Neural progenitor cell (in vitro differentiated cells): ENCODE measurements around the gene LTBP1. TPM values are rescaled to one million over a fixed set of nuclear protein-coding genes. Genes with fewer than 3 reads are reported as not detected.

ENCODE experiments used
- DNase-seq: peaks from one replicate; pipeline ENCODE4 v3.0.0-alpha.2; 2016; ENCODE audit warnings: low spot score
- H2AFZ ChIP-seq: fragments of 200-600 bp; sonication (generic); replicated peaks from 2 replicates; pipeline ENCODE4 v1.6.1; 2016; ENCODE audit warnings: antibody characterized with exemption
- H3F3A ChIP-seq: fragments of 200-600 bp; sonication (generic); 2 replicates; pipeline ENCODE4 v1.6.1; 2016; ENCODE audit warnings: antibody characterized with exemption, low read depth
- H3K27ac ChIP-seq: fragments of 200-600 bp; sonication (generic); 2 replicates; pipeline ENCODE4 v1.5.1; 2016; ENCODE audit warnings: mild to moderate bottlenecking
- H3K27me3 ChIP-seq: fragments of 200-600 bp; sonication (generic); 2 replicates; pipeline ENCODE4 v1.6.1; 2016; ENCODE audit warnings: mild to moderate bottlenecking, moderate library complexity
- H3K36me3 ChIP-seq: fragments of 200-600 bp; sonication (generic); 2 replicates; pipeline ENCODE4 v1.5.1; 2016
- H3K4me1 ChIP-seq: fragments of 200-600 bp; sonication (generic); 2 replicates; pipeline ENCODE4 v1.6.1; 2016; ENCODE audit warnings: mixed run types
- H3K4me2 ChIP-seq: fragments of 200-600 bp; sonication (generic); 2 replicates; pipeline ENCODE4 v1.6.1; 2016
- H3K4me3 ChIP-seq: fragments of 200-600 bp; sonication (generic); 2 replicates; pipeline ENCODE4 v1.5.1; 2016
- H3K79me2 ChIP-seq: fragments of 200-600 bp; sonication (generic); 2 replicates; pipeline ENCODE4 v1.6.1; 2016; ENCODE audit warnings: low read depth
- H3K9ac ChIP-seq: fragments of 200-600 bp; sonication (generic); 2 replicates; pipeline ENCODE4 v1.6.1; 2016
- H3K9me3 ChIP-seq: fragments of 200-600 bp; sonication (generic); 2 replicates; pipeline ENCODE4 v1.5.1; 2016; ENCODE audit warnings: low read depth
- H4K20me1 ChIP-seq: fragments of 200-600 bp; sonication (generic); 2 replicates; pipeline ENCODE4 v1.6.1; 2016; ENCODE audit warnings: low read depth
- H3K27ac Mint-ChIP-seq: 3 replicates; pipeline ENCODE4 v1.8.0; 2021; ENCODE audit warnings: mixed read lengths
- H3K27me3 Mint-ChIP-seq: 2 replicates; pipeline ENCODE4 v1.8.0; 2022; ENCODE audit warnings: low read depth, mild to moderate bottlenecking, inconsistent platforms, moderate library complexity, mixed read lengths; ENCODE audit not compliant: insufficient read depth
- H3K36me3 Mint-ChIP-seq: 3 replicates; pipeline ENCODE4 v1.8.0; 2021; ENCODE audit warnings: mixed read lengths
- H3K4me1 Mint-ChIP-seq: 3 replicates; pipeline ENCODE4 v1.8.0; 2021; ENCODE audit warnings: mixed read lengths
- H3K4me3 Mint-ChIP-seq: 3 replicates; pipeline ENCODE4 v1.8.0; 2021; ENCODE audit warnings: mild to moderate bottlenecking, moderate library complexity, mixed read lengths
- H3K9me3 Mint-ChIP-seq: 3 replicates; pipeline ENCODE4 v1.8.0; 2020; ENCODE audit warnings: mixed read lengths
- CTCF ChIP-seq: fragments of 200-600 bp; sonication (generic); IDR thresholded peaks from 2 replicates; pipeline ENCODE4 v1.5.1; 2017; ENCODE audit warnings: antibody characterized with exemption, mild to moderate bottlenecking
- EZH2 ChIP-seq: fragments of 200-600 bp; sonication (generic); IDR thresholded peaks from 2 replicates; pipeline ENCODE4 v1.6.1; 2017; ENCODE audit warnings: antibody characterized with exemption, mild to moderate bottlenecking, moderate library complexity
- EZH2phosphoT487 ChIP-seq: fragments of 200-600 bp; sonication (generic); IDR thresholded peaks from 2 replicates; pipeline ENCODE4 v1.6.1; 2017; ENCODE audit warnings: antibody characterized with exemption
- total RNA-seq: library from RNA; depleted of rRNA; stranded (reverse); fragments of >200 nt; gene quantifications from 2 replicates; pipeline ENCODE4 v1.2.3, GENCODE V29; 2015; ENCODE audit warnings: low replicate concordance

Gene LTBP1
- total RNA-seq, 1 donor from 2014 or later: 50.5 TPM

- Histone ChIP-seq H3F3A (peaks cover 5% of the 10 kb centered on the region), H3K27me3 (no peaks in the 10 kb centered on the region), H4K20me1 (no peaks in the 10 kb centered on the region), H3K4me3 (no peak overlapping the region), H3K79me2 (peaks cover 5% of the 10 kb centered on the region), H3K36me3 (no peaks in the 10 kb centered on the region), H3K4me1 (peaks cover 10% of the 10 kb centered on the region), H3K27ac (no peak overlapping the region), H3K9ac (no peak overlapping the region), H2AFZ (no peak overlapping the region), H3K4me2 (no peak overlapping the region), H3K9me3 (no peaks in the 10 kb centered on the region)
- Mint-ChIP-seq H3K4me1 (peaks cover 15% of the 10 kb centered on the region), H3K27ac (no peak overlapping the region), H3K4me3 (peak overlapping the region; percentile 28), H3K9me3 (peaks cover 1% of the 10 kb centered on the region), H3K36me3 (peaks cover 1% of the 10 kb centered on the region), H3K27me3 (peaks cover 9% of the 10 kb centered on the region)
- TF ChIP-seq EZH2phosphoT487: no peak
- no peak for DNase-seq
These were observed 1.5 kb upstream of the LTBP1 start for GRCh38 chr2:32945286-32945685.

DNA sequence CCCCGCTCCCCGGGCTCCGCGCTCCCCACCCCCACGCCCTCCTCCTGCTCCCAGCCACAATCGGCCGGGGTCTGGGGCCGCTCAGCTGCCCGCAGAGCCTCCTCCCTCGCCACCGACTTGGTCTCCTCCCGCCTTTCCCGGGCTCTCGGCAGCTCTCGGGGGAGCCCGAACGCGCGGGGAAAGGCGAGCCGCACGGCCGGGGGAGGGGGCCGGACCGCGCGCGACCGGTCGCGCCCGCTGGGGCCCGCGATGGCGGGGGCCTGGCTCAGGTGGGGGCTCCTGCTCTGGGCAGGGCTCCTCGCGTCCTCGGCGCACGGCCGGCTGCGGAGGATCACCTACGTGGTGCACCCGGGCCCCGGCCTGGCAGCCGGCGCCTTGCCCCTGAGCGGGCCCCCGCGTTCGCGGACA, 327 bp downstream of the LTBP1 start:
- no peaks in the 10 kb centered on the region for H4K20me1 ChIP-seq
- Mint-ChIP-seq H3K36me3 (peaks cover 1% of the 10 kb centered on the region), H3K4me1 (peaks cover 15% of the 10 kb centered on the region), H3K27me3 (peaks cover 9% of the 10 kb centered on the region), H3K9me3 (peaks cover 1% of the 10 kb centered on the region), H3K27ac (no peak overlapping the region), H3K4me3 (no peak overlapping the region)
- peaks cover 5% of the 10 kb centered on the region for H3K79me2 ChIP-seq
- no peaks in the 10 kb centered on the region for H3K27me3 ChIP-seq
- H3F3A ChIP-seq: peaks cover 5% of the 10 kb centered on the region
- no peak overlapping the region for H3K9ac ChIP-seq
- H3K4me3 ChIP-seq: peak overlapping the region; percentile 76
- no peaks in the 10 kb centered on the region for H3K36me3 ChIP-seq
- peaks cover 10% of the 10 kb centered on the region for H3K4me1 ChIP-seq
- TF ChIP-seq EZH2phosphoT487 (no peak), CTCF (no peak)
- no peaks in the 10 kb centered on the region for H3K9me3 ChIP-seq
- peak overlapping the region; percentile 85 for H3K4me2 ChIP-seq
- DNase-seq: no peak
- peak overlapping the region; percentile 97 for H2AFZ ChIP-seq
- H3K27ac ChIP-seq: no peak overlapping the region

DNA sequence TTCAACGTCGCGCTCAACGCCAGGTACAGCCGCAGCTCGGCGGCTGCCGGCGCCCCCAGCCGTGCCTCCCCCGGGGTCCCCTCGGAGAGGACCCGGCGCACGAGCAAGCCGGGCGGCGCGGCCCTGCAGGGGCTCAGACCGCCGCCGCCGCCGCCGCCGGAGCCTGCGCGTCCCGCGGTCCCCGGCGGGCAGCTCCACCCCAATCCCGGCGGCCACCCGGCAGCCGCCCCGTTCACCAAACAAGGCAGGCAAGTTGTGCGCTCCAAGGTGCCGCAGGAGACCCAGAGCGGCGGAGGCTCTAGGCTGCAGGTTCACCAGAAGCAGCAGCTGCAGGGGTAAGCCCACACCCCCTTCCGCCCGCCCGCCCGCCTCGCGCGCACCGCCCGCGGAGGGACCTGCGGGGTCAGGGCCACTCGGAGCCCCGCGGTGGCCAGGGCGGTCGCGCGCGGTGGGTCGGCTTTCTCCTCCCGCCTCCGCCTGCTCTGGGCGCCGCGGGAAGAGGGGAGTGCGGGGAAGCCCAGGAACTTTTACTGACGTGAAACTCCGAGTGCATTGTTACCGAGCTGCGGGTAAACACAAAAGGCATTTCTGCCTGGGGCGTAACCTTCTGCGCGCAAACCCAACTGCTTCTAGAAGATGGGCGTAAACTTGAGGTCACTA, 861 bp downstream of the LTBP1 start:
- H3K9ac ChIP-seq: no peak overlapping the region

More for the DNA sequence above, 861 bp downstream of the LTBP1 start:
- peaks cover 2% of the 10 kb centered on the region for H4K20me1 ChIP-seq
- H3K9me3 ChIP-seq: no peaks in the 10 kb centered on the region
- no peaks in the 10 kb centered on the region for H3K36me3 ChIP-seq
- H3K4me3 Mint-ChIP-seq: peak overlapping the region; percentile 89
- TF ChIP-seq CTCF (no peak), EZH2phosphoT487 (no peak), EZH2 (no peak)
- peak overlapping the region; percentile 97 for H2AFZ ChIP-seq
- H3K27me3 ChIP-seq: no peaks in the 10 kb centered on the region
- peak; percentile 85 for DNase-seq
- H3K27ac ChIP-seq: no peak overlapping the region
- peak overlapping the region; percentile 76 for H3K4me3 ChIP-seq
- peaks cover 1% of the 10 kb centered on the region for H3K36me3 Mint-ChIP-seq
- peaks cover 7% of the 10 kb centered on the region for H3K4me1 ChIP-seq
- peaks cover 9% of the 10 kb centered on the region for H3K27me3 Mint-ChIP-seq
- peaks cover 5% of the 10 kb centered on the region for H3K79me2 ChIP-seq
- no peak overlapping the region for H3K27ac Mint-ChIP-seq
- peaks cover 5% of the 10 kb centered on the region for H3F3A ChIP-seq
- H3K4me1 Mint-ChIP-seq: peaks cover 15% of the 10 kb centered on the region
- peak overlapping the region; percentile 85 for H3K4me2 ChIP-seq
- H3K9me3 Mint-ChIP-seq: peaks cover 1% of the 10 kb centered on the region
